Measurements from ENCODE around the gene KLHL17.

Gene KLHL17

DNA sequence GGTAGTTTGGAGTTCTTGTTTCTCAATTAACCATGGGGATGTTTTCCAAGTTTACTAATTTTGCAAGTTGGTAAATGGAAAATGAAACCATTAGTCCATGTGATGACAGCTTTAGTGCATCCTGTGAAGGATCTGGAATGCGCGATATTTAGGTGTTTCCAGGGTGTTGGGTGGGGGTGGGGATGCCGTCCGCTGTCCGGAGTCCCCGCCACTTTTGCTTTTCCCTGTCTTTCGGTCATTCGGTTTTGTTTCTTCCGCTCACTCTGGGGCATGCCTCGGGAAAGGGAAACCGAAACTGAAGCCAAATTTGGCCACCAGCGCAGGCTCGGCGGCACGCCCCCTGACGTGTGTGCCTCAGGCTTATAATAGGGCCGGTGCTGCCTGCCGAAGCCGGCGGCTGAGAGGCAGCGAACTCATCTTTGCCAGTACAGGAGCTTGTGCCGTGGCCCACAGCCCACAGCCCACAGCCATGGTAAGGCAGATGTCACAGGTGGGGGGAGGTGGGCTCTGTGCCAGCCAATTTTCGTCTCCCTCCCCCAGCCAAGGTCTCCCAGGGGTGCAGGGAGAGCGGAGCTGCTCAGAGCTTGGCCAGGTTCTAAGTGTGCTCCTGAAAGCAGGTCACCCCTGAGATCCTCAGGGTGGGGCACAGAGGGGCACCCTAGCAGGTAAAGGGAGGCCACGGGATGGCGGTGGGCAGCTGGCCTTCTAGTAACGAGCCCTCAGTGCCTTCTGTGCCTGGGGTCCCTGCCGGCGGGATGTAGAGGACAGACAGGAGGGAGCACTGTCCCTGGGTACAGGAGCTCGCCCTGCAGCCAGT, 52.9 kb downstream of the KLHL17 start, which contains the start of gene ISG15:
Gene ISG15, plus strand, starts transcription at position 393 of the 817 bp plus-strand sequence. Its CDS starts 77 bp downstream, at position 470.
- H3K4me3 ChIP-seq (ENCODE audit: low read length) = peak within 1 kb of the TSS; percentile 57; the same call in 1 of the 2 replicates
- H3K27me3 ChIP-seq (ENCODE audit: control insufficient read depth, insufficient read depth, low read length) = no peaks in the 10 kb centered on the region
- H3K4me1 ChIP-seq (ENCODE audit: control insufficient read depth, insufficient read depth, low read length) = peaks cover 2% of the 10 kb centered on the region
- no peak within 1 kb of the TSS for H3K27ac ChIP-seq (ENCODE audit: low read length)
- no peak for DNase-seq (ENCODE audit: low read depth, low spot score)
- H3K9me3 ChIP-seq (ENCODE audit: control insufficient read depth, insufficient read depth, low read length) = no peaks in the 10 kb centered on the region
- no peaks in the 10 kb centered on the region for H3K36me3 ChIP-seq (ENCODE audit: control insufficient read depth, insufficient read depth, low read length)
- no CpG with 5 or more reads among the region's 30 CpGs for WGBS (ENCODE audit: insufficient coverage, insufficient read length)

DNA sequence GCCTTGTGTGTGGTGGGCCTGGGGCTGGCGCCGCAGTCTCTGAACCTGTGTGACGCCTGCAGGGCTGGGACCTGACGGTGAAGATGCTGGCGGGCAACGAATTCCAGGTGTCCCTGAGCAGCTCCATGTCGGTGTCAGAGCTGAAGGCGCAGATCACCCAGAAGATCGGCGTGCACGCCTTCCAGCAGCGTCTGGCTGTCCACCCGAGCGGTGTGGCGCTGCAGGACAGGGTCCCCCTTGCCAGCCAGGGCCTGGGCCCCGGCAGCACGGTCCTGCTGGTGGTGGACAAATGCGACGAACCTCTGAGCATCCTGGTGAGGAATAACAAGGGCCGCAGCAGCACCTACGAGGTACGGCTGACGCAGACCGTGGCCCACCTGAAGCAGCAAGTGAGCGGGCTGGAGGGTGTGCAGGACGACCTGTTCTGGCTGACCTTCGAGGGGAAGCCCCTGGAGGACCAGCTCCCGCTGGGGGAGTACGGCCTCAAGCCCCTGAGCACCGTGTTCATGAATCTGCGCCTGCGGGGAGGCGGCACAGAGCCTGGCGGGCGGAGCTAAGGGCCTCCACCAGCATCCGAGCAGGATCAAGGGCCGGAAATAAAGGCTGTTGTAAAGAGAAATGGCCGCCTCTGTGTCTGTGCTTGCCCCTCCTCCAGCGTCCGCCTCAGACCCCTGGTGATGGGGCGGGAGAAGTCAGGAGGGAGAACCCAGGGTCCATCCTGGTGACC, 53.7 kb downstream of the KLHL17 start:
- Histone ChIP-seq H3K4me3 (ENCODE audit: low read length) (no peak overlapping the region; the same call in 1 of the 2 replicates), H3K9me3 (ENCODE audit: control insufficient read depth, insufficient read depth, low read length) (no peaks in the 10 kb centered on the region), H3K27ac (ENCODE audit: low read length) (no peak overlapping the region), H3K36me3 (ENCODE audit: control insufficient read depth, insufficient read depth, low read length) (no peaks in the 10 kb centered on the region), H3K27me3 (ENCODE audit: control insufficient read depth, insufficient read depth, low read length) (no peaks in the 10 kb centered on the region), H3K4me1 (ENCODE audit: control insufficient read depth, insufficient read depth, low read length) (peaks cover 2% of the 10 kb centered on the region)
- DNase-seq (ENCODE audit: low read depth, low spot score) = no peak
- WGBS (ENCODE audit: insufficient coverage, insufficient read length) = no CpG with 5 or more reads among the region's 41 CpGs

DNA sequence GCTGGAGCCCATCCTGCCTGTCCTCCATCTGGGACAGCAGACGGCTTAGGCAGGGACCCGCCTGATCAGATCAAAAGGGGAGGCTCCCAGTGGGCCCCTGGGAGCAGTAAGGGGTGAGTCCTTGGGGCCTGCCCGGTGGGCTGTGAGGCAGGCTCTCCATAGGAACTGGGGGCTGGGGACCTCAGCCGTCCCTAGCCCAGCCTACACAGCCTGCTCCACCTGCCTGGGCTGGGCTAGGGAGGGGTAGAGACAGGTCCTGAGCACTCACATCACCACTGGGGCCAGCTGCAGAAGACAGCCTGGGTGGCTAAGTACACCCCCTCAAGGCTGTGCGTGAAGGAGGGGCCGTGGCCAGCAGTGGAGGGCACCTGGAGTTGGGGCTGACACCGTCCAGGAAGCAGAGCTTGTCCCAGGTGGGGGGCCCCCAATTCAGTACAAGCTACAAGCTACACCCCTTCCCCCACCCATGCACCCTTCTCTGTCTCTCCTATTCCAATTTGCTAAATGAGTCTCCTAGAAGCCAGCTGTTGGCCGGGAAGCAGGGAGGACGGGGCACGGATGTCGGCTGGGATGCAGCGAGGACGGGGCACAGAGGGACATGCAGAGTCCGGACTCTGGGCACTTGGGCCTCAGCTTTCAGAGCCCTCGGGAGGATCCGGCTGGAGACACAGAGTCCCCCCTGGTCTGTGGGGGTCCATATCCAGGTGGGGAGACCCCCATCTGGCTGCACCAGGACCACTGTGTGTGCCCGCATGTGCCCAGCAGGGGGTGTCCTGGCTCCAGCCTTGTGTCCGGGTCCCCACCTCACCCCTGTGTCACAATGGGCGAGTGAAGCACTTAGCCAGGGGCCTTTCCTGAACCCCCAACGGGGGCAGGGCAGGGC, 54.7 kb downstream of the KLHL17 start:
- H3K9me3 ChIP-seq (ENCODE audit: control insufficient read depth, insufficient read depth, low read length) = no peaks in the 10 kb centered on the region
- H3K4me1 ChIP-seq (ENCODE audit: control insufficient read depth, insufficient read depth, low read length) = peaks cover 2% of the 10 kb centered on the region
- H3K27me3 ChIP-seq (ENCODE audit: control insufficient read depth, insufficient read depth, low read length) = no peaks in the 10 kb centered on the region
- DNase-seq (ENCODE audit: low read depth, low spot score) = no peak
- no peaks in the 10 kb centered on the region for H3K36me3 ChIP-seq (ENCODE audit: control insufficient read depth, insufficient read depth, low read length)
- no peak overlapping the region for H3K4me3 ChIP-seq (ENCODE audit: low read length)
- WGBS (ENCODE audit: insufficient coverage, insufficient read length) = no CpG with 5 or more reads among the region's 20 CpGs
- H3K27ac ChIP-seq (ENCODE audit: low read length) = no peak overlapping the region

All from iPS DF 6.9 (cell line).